HG02870 (cell line): Measurements from ENCODE around the gene RNF208.
A peak's percentile ranks its signal among the peaks of the same experiment; 100 is the strongest.
"Not testable (repeated sequence)": the region's sequence is repeated elsewhere in the genome, so short reads cannot be mapped to it uniquely, and the experiment has no call there.

Experiments
- ATAC-seq: cut with Tn5 transposase; IDR thresholded peaks from one replicate; pipeline ENCODE4 v1.9.1; 2021; ENCODE audit warnings: mild to moderate bottlenecking, moderate library complexity; ENCODE audit not compliant: unreplicated experiment

RNF208 gene

GRCh38 chr9:137222190-137223077, at the start of gene RNF208:
Gene RNF208 (minus strand): TSS chr9:137222240. CDS start chr9:137221212, 1,028 bp downstream.
- ATAC-seq, result no peak

GRCh38 chr9:137271696-137272076, 49.6 kb upstream of the RNF208 start:
- ATAC-seq, result no peak

- no peak for ATAC-seq
These were observed 49.1 kb upstream of the RNF208 start for GRCh38 chr9:137270929-137271695.

- no peak for ATAC-seq
These were observed 47.3 kb upstream of the RNF208 start for GRCh38 chr9:137269231-137269772.

GRCh38 chr9:137268538-137269201, 46.6 kb upstream of the RNF208 start:
- ATAC-seq, result no peak

GRCh38 chr9:137267933-137268355, 45.9 kb upstream of the RNF208 start:
- ATAC-seq, result no peak

- no peak for ATAC-seq
These were observed 44.8 kb upstream of the RNF208 start for GRCh38 chr9:137266585-137267453.

- no peak for ATAC-seq
These were observed 44.1 kb upstream of the RNF208 start for GRCh38 chr9:137266162-137266527.

GRCh38 chr9:137265496-137266161, 43.6 kb upstream of the RNF208 start:
- ATAC-seq, result no peak

GRCh38 chr9:137264067-137264466, 42.0 kb upstream of the RNF208 start:
- ATAC-seq, result no peak

GRCh38 chr9:137263506-137263905, 41.5 kb upstream of the RNF208 start:
- ATAC-seq, result no peak

GRCh38 chr9:137262909-137263285, 40.9 kb upstream of the RNF208 start:
- ATAC-seq, result no peak

- not testable (repeated sequence) for ATAC-seq
These were observed 40.3 kb upstream of the RNF208 start for GRCh38 chr9:137262173-137262908.

GRCh38 chr9:137256856-137257255, 34.8 kb upstream of the RNF208 start:
- no peak for ATAC-seq

GRCh38 chr9:137256362-137256761, 34.3 kb upstream of the RNF208 start:
- no peak for ATAC-seq

- no peak for ATAC-seq
These were observed 33.5 kb upstream of the RNF208 start for GRCh38 chr9:137255448-137256114.

- peak; percentile 56 for ATAC-seq
These were observed 32.8 kb upstream of the RNF208 start, which contains the start of gene NELFB for GRCh38 chr9:137254624-137255447. Gene NELFB (plus strand): TSS chr9:137255327.
